Right renal pelvis (tissue), 4 donors: Measurements from ENCODE around the gene SLC22A1. TPM values are rescaled to one million over a fixed set of nuclear protein-coding genes. Genes with fewer than 3 reads are reported as not detected.
"Not testable (repeated sequence)": the region's sequence is repeated elsewhere in the genome, so short reads cannot be mapped to it uniquely, and the experiment has no call there.

Experiments
- DNase-seq, 4 donors: peaks; one replicate each; pipeline ENCODE4 v3.0.0-alpha.2; 2013; ENCODE audit warnings: low read depth in 4 of 4, low spot score in 3 of 4, missing footprints in 1 of 4
- polyA plus RNA-seq, 4 donors: library from polyadenylated mRNA; unstranded; fragments of 120-200 nt; gene quantifications; one replicate each; pipeline ENCODE4 v1.2.1, GENCODE V29; 2013; ENCODE audit not compliant: insufficient read length in 4 of 4

SLC22A1 gene
- polyA plus RNA-seq, 4 donors: 0.40 to 1.0 (median 0.74) TPM

- no peak for DNase-seq
Observed at GRCh38 chr6:160120087-160120486, 1.5 kb upstream of the SLC22A1 start.

GRCh38 chr6:160121981-160122380 lies 366 bp downstream of the SLC22A1 start:
- DNase-seq: no peak

GRCh38 chr6:160122744-160123143 lies 1.1 kb downstream of the SLC22A1 start:
- DNase-seq: no peak

GRCh38 chr6:160124007-160124406 lies 2.4 kb downstream of the SLC22A1 start:
- DNase-seq: no peak

GRCh38 chr6:160124605-160125004 lies 3.0 kb downstream of the SLC22A1 start:
- DNase-seq: no peak

- not testable (repeated sequence) for DNase-seq
Observed at GRCh38 chr6:160125105-160125504, 3.5 kb downstream of the SLC22A1 start.

GRCh38 chr6:160127270-160128124 lies 5.9 kb downstream of the SLC22A1 start:
- no peak for DNase-seq

GRCh38 chr6:160128125-160128683 lies 6.6 kb downstream of the SLC22A1 start:
- DNase-seq: no peak

GRCh38 chr6:160128879-160129516 lies 7.4 kb downstream of the SLC22A1 start:
- no peak for DNase-seq

- DNase-seq: no peak
Observed at GRCh38 chr6:160129881-160130615, 8.4 kb downstream of the SLC22A1 start.

GRCh38 chr6:160130729-160131484 lies 9.3 kb downstream of the SLC22A1 start:
- no peak for DNase-seq

- no peak for DNase-seq
Observed at GRCh38 chr6:160131636-160132296, 10.2 kb downstream of the SLC22A1 start.

- DNase-seq: no peak
Observed at GRCh38 chr6:160132297-160132637, 10.7 kb downstream of the SLC22A1 start.

- DNase-seq: no peak
Observed at GRCh38 chr6:160132776-160133338, 11.2 kb downstream of the SLC22A1 start.

GRCh38 chr6:160133441-160134336 lies 12.1 kb downstream of the SLC22A1 start:
- no peak for DNase-seq

GRCh38 chr6:160134337-160134751 lies 12.7 kb downstream of the SLC22A1 start:
- not testable (repeated sequence) for DNase-seq

- DNase-seq: no peak
Observed at GRCh38 chr6:160134779-160135547, 13.3 kb downstream of the SLC22A1 start.
